ENCODE measurements around the gene SRBD1.

The SRBD1 gene

DNA sequence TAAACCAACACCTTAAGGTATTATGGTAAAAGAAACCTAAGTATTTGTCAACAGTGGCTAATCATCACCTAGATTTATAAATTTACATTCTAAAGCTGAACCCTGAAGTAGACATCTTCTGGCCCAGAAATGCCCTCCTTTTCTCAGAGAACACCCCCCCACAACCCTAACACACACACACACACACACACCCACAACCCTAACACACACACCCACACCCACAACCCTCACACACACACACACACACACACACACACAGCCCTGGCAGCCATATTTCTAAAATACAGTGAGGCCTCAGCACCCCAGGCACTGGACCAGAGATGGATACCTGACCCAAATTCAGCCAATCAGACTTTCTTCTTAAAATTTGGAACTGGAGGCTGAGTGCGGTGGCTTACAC, 14.3 kb downstream of the SRBD1 start:
- TF ChIP-seq GATA2 (IDR thresholded peaks at IDR 0.05; ENCODE audit: low read depth, low read length) (no peak), GATA3 (IDR thresholded peaks at IDR 0.05; ENCODE audit: low read depth, low read length) (no peak)

DNA sequence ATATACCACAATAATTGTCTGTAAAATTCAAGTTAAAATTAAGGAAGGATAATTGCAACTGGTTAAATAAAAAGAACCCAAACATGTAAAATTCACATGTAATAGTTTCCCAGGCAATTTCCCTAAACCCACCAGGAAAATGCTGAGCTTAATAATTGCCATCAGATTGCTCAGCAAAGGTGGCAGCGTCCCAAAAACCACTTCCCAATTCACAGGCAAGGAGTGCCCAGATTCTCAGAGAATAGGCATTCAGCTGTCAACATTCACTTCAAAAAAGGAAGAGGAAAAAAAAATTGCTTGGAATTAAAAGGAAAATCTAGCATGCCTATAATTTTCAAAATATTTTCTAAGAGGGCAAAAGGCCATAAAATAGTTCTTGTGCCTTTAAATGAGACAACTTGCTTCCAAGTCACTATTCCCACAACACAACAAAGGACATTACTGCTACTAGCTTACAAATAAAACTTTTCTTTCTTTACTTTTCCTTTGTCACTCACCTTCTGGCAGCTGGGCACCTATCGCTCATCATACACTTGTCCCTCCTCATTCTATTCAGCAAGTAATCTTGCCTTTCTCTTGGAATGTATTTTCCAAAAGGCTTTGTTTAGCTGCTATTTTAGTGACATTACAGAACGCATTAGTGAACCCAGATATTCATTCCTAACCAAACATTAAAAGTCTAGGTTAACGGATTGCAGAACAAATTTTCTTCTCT, 15.2 kb downstream of the SRBD1 start:
- TF ChIP-seq GATA3 (IDR thresholded peaks at IDR 0.05; ENCODE audit: low read depth, low read length): no peak
- TF ChIP-seq GATA2 (IDR thresholded peaks at IDR 0.05; ENCODE audit: low read depth, low read length): no peak

DNA sequence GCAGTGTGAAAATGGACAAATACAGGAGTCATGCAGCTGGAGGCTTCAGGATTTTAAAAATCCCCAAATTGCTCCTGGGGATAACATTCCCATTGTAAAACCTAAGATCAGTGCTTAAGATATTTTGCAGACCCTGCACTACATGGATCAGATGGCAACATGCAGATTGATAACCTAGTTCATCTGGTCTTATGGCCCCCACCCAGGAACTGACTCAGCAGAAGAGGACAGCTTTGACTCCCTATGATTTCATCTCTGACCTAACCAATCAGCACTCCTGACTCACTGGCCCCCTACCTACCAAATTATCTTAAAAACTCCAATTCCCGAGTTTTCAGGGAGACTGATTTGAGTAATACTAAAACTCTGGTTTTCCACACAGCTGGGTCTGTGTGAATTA, 20.0 kb downstream of the SRBD1 start:
- TF ChIP-seq GATA3 (IDR thresholded peaks at IDR 0.05; ENCODE audit: low read depth, low read length) (no peak), GATA2 (IDR thresholded peaks at IDR 0.05; ENCODE audit: low read depth, low read length) (no peak)

DNA sequence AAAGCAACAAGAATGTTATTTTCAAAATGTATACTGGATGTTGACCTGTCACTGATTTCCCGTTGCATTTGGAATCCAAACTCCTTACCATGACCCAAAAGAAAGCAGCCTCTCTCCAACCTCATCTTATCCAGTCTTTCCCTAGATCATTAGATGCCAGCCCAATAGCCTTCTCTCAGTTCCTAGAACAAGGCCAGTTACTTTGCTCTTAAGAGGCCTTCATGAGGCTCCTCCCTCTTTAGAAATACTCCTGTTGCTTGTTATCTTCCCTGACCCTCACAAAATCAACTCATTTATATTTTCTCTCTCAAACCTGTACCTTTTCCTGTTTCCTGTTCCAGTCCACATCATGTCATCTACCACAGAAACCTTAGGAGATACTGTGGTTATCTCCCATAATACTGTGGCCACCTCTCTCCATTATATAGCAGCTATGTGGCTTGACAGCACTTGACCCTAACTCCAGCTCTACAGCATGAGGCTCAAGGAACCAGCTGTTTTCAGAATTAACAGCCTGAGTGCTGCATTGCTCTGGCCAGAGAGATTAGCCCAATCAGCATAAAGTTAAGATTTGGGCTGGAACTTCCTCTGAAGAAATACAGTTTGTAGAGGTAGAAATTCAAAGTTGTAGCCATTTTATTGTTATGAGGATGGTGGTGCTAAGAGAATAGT, 22.8 kb downstream of the SRBD1 start:
- no peak for TF ChIP-seq GATA2 (IDR thresholded peaks at IDR 0.05; ENCODE audit: low read depth, low read length)
- no peak for TF ChIP-seq GATA3 (IDR thresholded peaks at IDR 0.05; ENCODE audit: low read depth, low read length)

DNA sequence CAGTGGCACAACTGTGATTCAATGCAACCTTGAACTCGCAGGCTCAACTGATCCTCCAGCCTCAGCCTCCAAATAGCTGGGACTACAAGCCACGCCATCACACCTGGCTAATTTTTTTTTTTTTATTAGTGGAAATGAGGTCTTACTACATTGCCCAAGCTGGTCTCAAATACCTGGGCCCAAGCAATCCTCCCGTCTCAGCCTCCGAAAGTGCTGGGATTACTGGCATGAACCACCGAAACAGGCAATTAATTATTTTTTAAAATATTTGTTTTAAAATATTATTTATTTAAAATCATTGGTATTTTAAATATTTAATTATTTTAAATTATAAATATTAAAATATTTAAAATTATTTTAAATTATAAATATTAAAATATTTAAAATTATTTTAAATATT, 24.5 kb downstream of the SRBD1 start:
- TF ChIP-seq GATA2 (IDR thresholded peaks at IDR 0.05; ENCODE audit: low read depth, low read length) (no peak), GATA3 (IDR thresholded peaks at IDR 0.05; ENCODE audit: low read depth, low read length) (no peak)

DNA sequence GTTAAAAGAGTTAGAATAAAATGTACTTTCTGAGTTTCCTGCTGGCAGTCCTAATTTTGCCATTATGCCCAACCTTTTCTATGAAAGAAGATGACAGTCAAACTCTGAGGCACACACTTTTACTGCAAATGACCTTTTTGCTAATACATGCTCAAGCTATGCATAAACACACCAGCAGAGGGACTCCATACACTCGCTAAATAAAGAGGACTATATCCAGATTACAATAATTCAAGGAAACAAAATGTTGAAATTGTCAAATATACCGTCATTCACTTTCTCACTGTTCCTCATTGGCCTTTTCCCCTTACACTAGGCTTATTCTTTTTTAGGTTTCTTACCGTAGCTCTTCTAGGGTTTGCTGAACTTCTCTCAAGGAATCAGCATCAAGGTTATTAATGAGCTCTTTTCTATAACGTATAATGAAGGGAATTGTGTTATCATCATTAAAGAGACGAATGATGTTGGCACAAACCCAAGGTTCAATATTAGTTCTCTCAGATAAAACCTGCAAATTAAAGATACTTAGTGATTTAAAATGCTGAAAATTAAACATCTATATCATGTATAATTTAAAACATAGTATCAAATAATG, 25.7 kb downstream of the SRBD1 start:
- TF ChIP-seq GATA2 (IDR thresholded peaks at IDR 0.05; ENCODE audit: low read depth, low read length): no peak
- no peak for TF ChIP-seq GATA3 (IDR thresholded peaks at IDR 0.05; ENCODE audit: low read depth, low read length)

DNA sequence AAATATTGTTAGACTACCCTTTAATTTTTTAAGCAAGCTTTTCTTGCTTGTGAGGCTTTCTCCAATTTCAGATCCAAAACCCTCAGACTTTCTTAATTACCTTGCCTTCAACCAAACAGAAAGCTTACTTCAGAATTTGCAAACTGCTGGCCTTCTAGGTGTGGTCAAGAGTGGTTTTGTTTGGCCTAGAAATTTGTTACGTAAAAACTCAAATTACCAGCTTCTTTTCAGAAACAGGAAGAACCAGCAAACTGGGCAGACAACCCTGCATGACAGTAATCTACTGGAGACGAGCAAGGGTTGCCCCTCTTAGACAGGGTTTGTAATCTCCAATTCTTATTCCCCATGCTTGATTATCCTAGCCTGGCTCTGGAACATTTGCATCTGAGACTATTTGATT, 27.1 kb downstream of the SRBD1 start:
- TF ChIP-seq GATA3 (IDR thresholded peaks at IDR 0.05; ENCODE audit: low read depth, low read length): no peak
- no peak for TF ChIP-seq GATA2 (IDR thresholded peaks at IDR 0.05; ENCODE audit: low read depth, low read length)

DNA sequence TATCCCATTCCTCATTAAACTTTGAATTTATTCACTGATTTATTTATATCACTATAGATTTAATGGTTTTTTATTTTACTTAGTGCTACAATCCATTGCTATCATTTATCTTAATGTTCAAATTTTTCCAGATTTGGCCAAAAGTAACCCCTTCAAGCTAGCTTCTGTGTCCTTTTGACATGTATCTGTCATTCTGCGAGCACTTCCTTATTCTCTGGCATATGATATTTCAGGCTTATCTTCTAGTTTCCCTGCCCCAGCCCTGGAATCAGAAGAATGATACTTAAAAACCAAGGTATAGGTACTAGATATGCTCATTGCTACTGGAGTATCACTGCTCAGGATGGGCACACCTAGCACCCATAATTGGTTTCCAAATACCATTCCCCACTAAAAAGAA, 28.5 kb downstream of the SRBD1 start:
- no peak for TF ChIP-seq GATA2 (IDR thresholded peaks at IDR 0.05; ENCODE audit: low read depth, low read length)
- TF ChIP-seq GATA3 (IDR thresholded peaks at IDR 0.05; ENCODE audit: low read depth, low read length): no peak

GRCh38 chr2:45578056-45578843, 32.8 kb downstream of the SRBD1 start:
- TF ChIP-seq GATA2 (IDR thresholded peaks at IDR 0.05; ENCODE audit: low read depth, low read length) (no peak), GATA3 (IDR thresholded peaks at IDR 0.05; ENCODE audit: low read depth, low read length) (no peak)

DNA sequence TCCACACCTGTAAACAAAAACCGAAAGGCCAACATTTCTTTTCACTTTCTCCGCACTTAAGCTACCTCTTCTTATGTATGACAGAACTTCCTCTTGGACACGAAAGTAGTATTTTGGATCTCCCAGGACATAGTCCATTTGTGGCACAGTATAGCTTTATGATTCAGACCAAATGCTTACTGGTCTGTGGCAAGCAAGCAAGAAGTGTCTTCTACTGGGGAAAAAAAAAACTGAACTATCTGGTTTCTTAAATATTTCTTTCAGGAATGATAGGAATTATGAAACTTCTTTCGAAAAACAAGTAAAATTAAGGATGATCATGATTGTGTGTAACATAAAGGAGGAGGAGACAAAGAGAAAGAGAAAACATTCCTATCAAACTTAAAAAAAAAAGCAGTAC, 33.6 kb downstream of the SRBD1 start:
- TF ChIP-seq GATA3 (IDR thresholded peaks at IDR 0.05; ENCODE audit: low read depth, low read length): no peak
- no peak for TF ChIP-seq GATA2 (IDR thresholded peaks at IDR 0.05; ENCODE audit: low read depth, low read length)

- no peak for TF ChIP-seq GATA2 (IDR thresholded peaks at IDR 0.05; ENCODE audit: low read depth, low read length)
- no peak for TF ChIP-seq GATA3 (IDR thresholded peaks at IDR 0.05; ENCODE audit: low read depth, low read length)
These were observed 35.2 kb downstream of the SRBD1 start for GRCh38 chr2:45575881-45576280.

- TF ChIP-seq GATA2 (IDR thresholded peaks at IDR 0.05; ENCODE audit: low read depth, low read length): no peak
- TF ChIP-seq GATA3 (IDR thresholded peaks at IDR 0.05; ENCODE audit: low read depth, low read length): no peak
These were observed 38.1 kb downstream of the SRBD1 start for GRCh38 chr2:45572979-45573378.

DNA sequence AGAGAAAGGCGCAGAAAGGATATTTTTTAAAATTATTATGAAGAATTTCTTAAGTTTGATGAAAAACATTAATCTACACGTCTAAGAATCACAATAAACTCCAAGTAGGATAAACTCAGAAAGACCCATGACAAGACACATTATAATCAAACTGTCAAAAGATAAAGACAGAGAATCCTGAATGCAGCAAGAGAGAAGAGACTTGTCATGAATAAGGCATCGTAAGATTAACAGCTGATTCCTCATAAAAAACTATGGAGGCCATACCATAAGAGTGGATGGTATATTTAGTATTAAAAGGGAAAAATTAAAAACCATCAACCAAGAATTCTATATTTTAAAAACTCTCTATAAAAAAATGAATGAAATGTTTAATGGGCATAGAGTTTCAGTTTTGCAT, 39.1 kb downstream of the SRBD1 start:
- TF ChIP-seq GATA2 (IDR thresholded peaks at IDR 0.05; ENCODE audit: low read depth, low read length) (no peak), GATA3 (IDR thresholded peaks at IDR 0.05; ENCODE audit: low read depth, low read length) (no peak)

DNA sequence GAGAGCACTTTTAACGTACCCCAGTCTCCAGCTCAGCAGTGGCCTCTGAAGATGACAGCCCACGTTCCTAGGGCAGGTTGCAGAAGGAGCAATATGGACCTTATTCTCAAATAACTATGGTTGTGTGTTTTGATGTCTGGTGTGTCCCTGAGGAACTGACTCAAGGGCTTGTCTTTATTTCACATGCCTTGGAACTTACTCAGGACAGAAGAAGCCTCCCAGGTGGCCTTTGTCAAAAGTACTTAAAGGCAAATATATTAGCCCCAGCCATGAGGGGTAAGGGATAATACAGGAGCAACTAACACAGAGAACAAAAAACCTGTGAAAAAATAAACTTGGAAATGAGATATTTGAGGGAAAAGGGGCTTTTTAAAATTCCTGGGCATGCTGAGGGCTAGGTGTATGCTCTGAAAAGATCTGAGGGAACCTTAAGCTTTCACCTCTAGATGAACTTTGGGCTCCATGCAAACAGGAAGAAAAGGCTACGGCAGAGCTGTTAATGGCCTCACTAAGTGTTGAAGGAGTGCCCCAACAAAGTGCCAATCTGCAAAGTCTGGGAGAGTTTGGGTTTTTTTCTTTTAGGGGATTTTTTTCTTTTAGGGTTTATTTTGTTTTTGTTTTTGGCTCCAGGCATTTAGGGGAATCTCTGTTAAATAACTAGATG, 40.3 kb downstream of the SRBD1 start:
- no peak for TF ChIP-seq GATA2 (IDR thresholded peaks at IDR 0.05; ENCODE audit: low read depth, low read length)
- TF ChIP-seq GATA3 (IDR thresholded peaks at IDR 0.05; ENCODE audit: low read depth, low read length): no peak
